GM21737 (cell line): ENCODE measurements around the gene NRG2.

ENCODE experiments used
- ATAC-seq: cut with Tn5 transposase; IDR thresholded peaks from one replicate; pipeline ENCODE4 v1.9.1; 2021; ENCODE audit warnings: mild to moderate bottlenecking, moderate library complexity; ENCODE audit not compliant: unreplicated experiment

NRG2 gene

DNA sequence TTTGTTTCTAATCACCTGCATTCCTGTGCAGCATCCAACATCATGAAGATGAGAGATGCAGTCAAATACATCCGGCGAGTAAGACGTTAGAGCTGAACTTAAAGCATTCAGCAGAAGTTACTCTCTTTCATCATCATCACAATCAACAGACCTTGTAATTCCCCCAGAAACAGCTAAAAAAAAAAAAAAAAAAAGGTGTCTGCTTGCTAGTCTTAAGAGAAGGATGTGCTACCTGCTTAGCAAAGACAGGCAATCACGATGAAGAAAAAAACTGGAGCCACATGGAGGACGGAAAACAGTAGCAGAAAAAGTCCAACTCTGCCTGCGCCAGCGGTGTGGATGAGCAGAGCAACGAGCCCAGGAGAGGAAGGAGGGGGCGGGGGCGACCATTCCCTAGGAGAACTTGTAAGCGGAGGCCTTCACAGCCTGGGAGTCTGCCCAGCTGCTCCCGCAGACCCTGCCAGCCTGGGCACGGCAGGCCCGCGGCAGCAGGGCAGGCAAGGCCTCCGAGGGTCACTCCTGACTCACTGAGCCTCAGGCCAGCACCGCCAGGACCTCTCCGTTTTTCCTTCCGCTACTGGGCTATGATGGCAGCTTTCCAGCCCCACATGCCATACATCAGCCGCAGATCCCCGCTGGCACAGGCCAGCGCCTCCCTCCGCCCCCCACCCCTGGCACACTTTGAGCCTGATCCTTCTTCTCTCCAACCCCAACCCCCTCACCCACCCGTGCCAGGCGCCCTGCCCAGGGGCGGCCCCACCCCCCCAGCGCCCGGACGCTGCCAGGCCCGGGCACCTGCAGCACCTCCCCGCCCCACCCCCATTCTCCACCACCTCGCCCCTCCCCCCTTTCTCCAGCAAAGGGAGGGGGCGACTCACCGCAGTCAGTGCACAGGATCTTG lies 1.4 kb downstream of the NRG2 start:
- no peak for ATAC-seq

- no peak for ATAC-seq
These were observed 2.0 kb downstream of the NRG2 start for GRCh38 chr5:140041099-140041491.

- ATAC-seq = no peak
These were observed 2.7 kb downstream of the NRG2 start for GRCh38 chr5:140040358-140040757.

DNA sequence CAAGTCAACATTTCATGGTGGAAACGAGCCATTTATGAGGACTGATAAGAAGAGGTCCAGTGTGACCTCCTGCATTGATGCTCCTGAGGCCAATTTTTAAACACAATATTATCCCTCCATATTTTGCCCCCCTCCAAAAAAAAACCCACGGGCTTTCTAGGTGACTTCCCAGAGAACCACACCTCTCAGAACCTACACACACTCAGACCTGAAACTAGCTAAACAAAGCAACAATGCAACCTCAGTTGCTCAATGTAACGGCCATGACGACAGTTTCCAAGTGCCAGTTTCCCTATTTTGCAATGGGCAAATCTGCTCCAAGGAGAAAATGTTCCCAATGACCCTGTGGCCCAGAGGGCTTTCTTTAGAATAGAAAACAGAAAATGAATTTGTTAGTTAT lies 3.5 kb downstream of the NRG2 start:
- ATAC-seq = no peak

GRCh38 chr5:140038373-140038957 lies 4.6 kb downstream of the NRG2 start:
- ATAC-seq = no peak

GRCh38 chr5:140037012-140037411 lies 6.1 kb downstream of the NRG2 start:
- ATAC-seq = no peak

DNA sequence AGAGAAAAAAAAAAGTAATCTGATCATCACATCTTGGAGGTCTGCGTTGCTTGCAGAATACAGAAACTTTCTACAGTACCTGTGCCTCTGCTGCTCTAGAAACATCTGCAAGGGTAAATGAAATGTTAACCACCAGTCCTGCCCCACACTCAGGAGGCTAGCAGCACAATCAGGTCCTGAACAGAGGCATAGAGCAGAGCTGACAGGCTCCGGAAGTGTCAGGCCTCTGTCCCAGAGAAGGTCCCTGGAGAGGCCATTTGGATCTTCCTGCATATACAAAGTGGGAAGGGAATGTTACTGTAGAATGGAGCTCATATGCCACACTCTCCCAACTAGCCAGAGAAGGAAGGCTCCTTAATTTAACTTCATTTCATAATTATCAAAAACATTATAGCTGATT lies 7.2 kb downstream of the NRG2 start:
- ATAC-seq = no peak

- no peak for ATAC-seq
These were observed 9.9 kb downstream of the NRG2 start for GRCh38 chr5:140033037-140033760.

DNA sequence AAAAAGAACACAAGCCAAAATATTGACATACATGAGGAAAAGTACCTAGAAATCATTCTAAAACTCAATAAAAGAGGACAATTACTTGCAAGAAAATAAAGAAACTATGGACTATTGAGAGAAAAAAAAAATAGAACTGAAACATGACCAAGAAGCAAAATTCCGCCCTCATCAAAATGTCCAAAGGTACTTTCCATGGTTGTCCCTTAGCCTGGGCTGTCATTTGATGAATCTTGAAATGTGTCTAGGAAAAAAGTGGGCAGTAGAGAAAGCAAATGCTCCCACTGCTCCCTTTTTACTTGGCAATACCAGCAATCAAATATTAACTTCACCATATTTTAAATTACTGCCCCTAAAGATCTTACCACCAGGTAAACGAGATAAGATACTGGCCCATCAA lies 10.8 kb downstream of the NRG2 start:
- ATAC-seq = no peak

GRCh38 chr5:140027807-140028206 lies 15.3 kb downstream of the NRG2 start:
- ATAC-seq = no peak

- ATAC-seq = no peak
These were observed 17.4 kb downstream of the NRG2 start for GRCh38 chr5:140025736-140026135.

DNA sequence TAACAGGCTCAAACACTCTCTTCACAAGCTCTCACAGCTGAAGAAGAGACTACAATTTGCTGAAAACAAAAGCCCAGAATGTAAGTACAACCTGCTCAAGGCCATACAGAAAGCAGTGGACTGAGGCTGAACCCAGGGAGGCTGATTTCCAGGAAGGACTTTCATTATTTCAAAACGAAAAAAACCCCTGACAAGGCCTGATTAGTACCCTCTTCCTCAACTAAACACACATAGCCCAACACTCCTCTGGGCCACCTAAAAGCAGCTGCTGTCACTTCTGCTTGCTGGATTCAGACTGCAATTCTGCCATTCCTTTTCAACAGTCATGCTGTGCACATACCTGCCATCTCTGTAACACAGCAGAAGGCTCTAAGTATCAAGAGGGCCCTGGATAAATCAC lies 18.2 kb downstream of the NRG2 start:
- ATAC-seq = no peak

GRCh38 chr5:140023611-140024191 lies 19.4 kb downstream of the NRG2 start:
- no peak for ATAC-seq

DNA sequence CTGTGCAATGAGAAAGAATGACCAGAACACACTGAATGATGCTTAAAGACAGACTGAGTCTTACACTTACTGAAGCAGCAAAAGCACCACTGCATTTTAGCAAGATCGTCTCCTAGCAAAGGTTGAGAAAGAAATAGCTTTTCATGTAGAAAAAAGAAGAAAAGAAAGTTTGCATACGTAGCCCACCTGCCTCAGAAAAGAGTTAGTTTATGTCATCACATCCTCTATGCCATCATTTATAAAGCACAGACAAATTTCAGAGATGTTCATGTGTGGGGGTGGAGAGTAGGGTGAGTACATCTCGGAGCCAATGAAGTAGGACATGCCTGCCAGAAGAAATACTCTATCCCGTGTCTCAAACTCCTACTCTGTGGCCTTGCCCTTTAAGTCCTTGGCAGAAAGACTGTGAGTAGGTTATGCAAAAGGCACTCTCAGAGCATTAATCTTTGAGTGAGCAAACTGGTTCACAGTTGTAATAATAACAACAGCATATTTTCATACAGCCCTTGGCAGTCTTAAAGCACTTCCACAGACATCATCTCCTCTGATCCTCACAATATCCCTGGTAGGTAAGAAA lies 22.4 kb downstream of the NRG2 start:
- ATAC-seq = no peak

- ATAC-seq = no peak
These were observed 24.0 kb downstream of the NRG2 start for GRCh38 chr5:140018920-140019644.

GRCh38 chr5:140018517-140018916 lies 24.6 kb downstream of the NRG2 start:
- ATAC-seq = no peak

- ATAC-seq = no peak
These were observed 25.0 kb downstream of the NRG2 start for GRCh38 chr5:140018096-140018481.

GRCh38 chr5:140017397-140018095 lies 25.6 kb downstream of the NRG2 start:
- no peak for ATAC-seq

- no peak for ATAC-seq
These were observed 27.4 kb downstream of the NRG2 start for GRCh38 chr5:140015706-140016105.

DNA sequence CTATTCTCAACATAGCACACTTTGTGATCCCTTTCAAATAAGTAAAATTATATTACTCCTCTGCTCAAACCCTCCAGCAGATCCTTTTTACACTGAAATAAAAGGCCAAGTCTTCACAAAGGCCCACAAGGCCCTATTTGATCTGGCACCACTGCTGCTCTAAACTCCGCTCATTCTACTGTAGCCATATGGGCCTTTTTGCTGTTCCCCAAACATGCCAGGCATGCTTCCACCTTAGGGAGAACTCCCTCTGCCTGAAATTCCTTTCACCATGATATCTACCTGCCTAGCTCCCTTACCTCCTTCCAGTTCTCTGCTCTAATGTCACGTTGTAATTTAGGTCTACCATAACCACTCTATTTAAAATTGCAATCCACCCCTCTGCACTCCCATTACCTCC lies 28.3 kb downstream of the NRG2 start:
- ATAC-seq = no peak
